HuH-7.5 (cell line): ENCODE results near the gene SNAP29.
"Not testable (repeated sequence)": the region's sequence is repeated elsewhere in the genome, so short reads cannot be mapped to it uniquely, and the experiment has no call there.

Experiments
- DNase-seq: peaks from one replicate; pipeline ENCODE4 v3.0.0; 2011; ENCODE audit warnings: low spot score

Gene SNAP29

DNA sequence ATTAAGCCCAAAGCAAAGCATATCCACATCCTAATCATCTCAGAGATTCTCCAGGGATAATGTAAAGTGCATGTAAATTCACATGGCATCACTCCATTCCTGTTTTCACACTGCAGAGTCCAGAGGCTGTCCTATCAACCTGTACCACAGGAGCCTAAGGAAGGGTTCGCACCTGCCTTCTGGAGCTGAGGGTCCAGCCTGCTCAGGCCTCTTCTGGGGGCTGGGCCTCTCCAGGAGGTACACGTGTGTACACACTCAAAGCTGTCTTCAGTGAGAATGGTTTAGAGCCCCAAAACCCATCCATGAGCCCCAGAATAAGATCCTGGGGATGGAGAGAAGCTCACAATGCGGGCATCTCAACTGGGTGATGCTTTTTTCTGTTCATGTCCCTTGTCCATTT lies 24.1 kb upstream of the SNAP29 start:
- DNase-seq: no peak

DNA sequence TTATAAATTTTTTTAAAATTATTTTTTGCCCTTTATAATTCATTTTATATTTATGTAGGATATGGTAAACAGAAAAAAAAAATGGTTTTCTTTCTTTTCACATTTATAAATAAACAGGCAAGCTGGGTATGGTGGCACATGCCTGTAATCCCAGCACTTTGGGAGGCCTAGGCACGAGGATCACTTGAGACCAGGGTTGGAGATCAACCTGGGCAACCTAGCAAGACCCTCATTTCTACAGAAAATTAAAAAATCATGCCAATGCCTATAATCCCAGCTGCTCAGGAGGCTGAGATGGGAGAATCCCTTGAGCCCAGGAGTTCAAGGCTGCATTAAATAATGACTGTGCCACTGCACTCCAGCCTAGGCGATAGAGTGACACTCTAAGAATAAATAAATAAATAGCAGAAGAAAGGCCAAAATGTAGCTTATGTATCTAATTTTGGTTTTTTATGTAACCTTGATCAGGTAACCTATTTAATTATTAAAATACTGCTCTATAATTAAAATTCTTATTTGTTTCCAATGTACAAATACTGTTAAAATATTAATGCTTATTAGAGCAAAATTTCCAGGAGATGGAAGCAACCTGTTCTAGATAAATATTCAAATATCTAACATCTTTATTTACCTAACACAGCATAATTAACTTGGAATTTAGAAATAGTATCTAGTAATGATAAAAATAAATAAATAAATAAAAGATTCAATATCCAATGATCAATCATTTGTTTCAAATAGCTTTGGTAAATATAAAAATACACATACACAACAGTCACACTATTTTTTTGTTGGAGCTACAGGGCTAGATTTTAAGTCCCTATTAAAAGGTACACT lies 21.6 kb upstream of the SNAP29 start:
- DNase-seq: no peak

DNA sequence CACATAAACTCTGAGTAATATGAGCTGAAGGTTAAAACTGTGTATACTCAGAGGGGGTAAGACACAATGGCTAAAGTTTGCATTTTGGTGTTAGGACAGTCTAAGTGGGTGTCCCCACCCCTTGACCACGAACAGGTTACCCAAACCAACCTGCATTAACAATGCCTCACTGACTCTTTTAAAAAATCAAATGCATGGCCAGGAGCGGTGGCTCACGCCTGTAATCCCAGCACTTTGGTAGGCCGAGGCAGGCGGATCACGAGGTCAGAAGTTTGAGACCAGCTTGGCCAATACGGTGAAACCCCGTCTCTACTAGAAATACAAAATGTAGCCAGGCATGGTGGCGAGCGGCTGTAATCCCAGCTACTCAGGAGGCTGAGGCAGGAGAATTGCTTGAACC lies 19.5 kb upstream of the SNAP29 start:
- not testable (repeated sequence) for DNase-seq

DNA sequence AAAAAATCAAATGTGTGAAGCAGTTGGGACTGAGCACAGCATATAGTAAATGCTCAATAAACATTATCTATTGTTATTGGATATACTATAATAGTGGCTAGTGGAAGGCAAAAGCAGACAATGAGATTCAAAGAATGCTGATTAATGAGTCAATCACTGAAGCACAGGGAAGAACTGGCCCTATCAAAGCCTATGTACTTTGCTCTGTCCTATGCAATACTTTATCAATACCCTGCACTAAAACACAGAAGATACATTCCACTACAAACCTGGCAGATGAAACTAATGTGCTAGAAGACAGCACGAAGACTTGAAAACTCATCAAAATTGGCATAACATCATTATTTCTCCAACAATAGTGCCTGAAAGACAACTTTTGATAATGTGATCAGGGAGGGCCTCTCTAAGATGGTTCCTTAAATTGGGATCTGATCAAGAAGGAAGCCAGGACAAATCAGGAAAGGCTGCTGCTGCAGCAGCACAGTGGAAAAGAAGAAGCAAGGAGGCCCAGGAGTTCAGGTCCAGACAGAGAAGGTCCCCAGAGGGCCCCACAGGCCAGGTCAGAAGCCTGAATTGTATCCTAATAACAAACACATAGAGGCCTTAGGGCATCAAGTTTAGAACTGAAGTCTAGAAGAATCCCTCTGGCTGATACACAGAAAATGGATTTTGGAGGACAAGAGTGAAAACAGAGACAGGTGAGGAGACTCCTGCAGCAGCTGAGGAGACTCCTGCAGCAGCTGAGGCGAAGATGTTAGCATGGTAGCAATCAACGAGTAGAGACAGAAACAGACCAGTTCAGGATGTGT lies 18.8 kb upstream of the SNAP29 start:
- no peak for DNase-seq

DNA sequence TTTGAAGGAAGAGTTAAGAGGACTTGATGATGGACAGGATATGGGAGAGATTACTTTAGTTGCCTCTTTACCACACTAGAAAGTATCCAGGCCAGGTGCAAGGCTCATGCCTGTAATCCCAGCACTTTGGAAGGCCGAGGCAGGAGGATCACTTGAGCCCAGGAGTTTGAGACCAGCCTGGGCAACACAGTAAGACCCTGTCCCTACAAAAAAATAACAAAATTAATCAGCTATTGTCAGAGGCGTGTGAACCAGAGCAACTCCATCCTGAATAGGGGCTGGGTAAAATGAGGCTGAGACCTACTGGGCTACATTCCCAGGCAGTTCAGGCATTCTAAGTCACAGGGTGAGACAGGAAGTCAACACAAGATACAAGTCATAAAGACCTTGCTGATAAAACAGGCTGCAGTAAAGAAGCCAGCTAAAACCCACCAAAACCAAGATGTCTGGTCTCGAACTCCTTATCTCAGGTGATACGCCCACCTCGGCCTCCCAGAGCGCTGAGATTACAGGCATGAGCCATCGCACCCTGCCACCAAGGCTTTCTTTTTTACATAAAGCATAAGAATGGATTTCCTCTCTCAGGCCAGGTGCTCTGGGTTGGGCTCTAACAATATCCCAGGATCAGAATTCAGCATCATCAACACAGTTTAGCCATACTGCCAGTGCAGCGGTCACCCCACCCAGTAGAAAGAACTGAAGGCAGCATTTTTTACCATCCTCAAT lies 18.0 kb upstream of the SNAP29 start:
- no peak for DNase-seq

DNA sequence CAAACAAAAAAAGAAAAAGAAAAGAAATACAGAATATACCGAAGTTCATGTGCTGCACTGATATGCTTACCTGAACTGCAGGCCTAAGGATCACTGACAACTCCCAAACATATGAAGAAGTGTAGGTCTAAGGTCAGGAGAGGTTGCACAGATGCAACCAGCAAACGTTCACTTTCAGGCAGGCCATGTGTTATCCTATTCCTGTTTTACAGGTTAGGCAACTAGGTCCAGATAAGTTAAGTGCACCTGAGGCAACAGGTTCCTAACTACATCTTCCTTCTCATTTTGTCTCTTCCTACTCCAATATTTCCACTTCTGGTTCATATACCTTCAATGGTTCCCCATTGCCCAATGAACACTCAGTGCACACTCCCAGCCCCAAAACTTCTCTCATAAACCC lies 15.3 kb upstream of the SNAP29 start:
- no peak for DNase-seq

DNA sequence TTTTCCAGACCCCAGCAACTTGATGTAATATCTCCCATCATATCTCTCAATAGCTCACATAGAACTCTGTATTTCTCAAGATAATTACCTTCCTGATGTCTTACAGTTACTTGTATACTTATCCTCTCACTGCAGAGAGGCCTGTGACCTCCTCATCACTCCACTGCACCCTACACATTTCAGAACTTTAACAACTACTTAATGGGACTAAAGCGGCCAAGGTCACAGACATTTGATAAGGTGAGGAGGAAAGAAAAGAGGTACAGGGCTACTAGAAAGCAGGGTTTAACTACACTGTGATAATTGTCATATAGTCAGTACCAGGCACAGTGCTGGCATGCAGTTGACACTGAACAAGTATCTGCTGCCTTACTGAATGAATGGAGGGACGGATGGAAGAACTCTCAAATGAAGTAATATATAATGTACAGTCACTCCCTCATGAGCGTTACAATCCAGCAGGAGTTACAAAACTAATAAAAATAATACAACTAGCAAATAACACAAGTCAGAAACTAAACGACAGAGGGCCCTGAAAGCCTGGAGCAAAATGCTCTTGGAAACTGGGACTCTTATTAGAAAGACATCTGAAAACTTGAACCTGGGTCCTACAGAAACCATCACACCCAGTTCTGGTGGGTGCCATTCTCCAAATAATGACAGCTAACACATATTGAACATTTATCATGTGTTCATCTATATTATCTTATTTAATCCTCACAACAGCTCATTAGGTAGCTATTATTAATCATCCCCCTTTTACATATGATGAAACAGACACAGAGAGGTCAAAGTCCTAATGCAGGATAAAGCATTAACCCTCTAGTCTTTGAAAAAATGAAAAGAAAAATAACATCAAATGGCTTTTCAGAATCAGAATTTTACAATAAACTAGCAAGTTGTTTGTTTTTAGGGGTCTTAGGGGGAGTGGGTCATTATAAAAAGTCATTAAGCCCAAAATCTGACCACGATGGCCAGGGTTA lies 14.5 kb upstream of the SNAP29 start:
- DNase-seq: no peak

DNA sequence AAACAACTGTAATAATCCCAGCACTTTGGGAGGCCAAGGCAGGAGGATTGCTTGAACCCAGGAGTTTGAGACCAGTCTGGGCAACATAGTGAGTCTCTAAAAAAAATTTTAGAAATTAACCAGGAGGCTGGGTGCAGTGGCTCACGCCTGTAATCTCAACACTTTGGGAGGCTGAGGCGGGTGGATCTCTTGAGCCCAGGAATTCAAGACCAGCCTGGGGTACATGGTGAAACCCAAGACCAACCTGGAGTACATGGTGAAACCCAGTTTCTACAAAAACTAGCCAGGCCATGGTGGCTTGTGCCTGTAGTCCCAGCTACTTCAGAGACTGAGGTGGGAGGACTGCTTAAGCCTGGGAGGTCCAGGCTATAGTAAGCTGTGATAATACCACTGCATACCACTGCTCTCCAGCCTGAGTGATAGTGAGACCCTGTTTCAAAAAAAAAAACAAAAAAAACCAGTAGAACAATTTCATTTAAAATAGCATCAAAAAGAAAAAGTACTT lies 11.4 kb upstream of the SNAP29 start:
- DNase-seq: no peak

DNA sequence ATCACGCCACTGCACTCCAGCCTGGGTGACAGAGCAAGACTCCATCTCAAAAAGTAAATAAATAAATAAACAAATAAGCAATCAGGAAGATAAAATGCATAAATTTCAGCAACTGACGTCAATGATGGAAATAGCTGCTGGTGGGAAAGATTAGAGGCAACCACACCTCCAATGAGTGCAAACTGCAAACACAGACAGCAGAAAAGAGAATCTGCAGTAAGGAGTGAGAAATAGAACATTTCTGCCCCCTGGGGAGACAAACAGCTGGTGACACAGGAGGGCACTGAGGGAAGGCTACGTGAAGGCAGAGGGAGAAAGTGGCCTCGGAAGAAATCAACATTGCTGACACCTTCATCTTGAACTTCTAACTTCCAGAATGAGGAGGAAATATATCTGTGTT lies 6.7 kb upstream of the SNAP29 start:
- DNase-seq: no peak

DNA sequence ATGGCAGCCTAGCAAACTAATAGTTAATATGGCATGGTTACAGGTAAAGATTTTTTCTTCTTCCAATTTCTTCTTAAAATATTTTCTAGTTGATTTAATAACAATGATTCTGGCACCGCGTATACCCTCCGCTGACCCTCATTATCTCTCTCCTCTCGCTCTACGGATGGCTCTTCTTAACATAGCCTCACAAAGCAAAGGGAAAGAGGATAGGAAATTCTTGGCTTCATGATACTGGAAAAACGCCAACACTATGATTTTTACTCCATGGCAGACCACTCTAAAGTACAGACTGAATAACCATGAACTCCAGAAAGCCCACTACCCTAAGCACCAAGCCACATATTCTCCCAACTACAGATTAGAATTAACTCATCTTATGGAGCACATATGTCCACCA lies 6.3 kb upstream of the SNAP29 start:
- DNase-seq: no peak

DNA sequence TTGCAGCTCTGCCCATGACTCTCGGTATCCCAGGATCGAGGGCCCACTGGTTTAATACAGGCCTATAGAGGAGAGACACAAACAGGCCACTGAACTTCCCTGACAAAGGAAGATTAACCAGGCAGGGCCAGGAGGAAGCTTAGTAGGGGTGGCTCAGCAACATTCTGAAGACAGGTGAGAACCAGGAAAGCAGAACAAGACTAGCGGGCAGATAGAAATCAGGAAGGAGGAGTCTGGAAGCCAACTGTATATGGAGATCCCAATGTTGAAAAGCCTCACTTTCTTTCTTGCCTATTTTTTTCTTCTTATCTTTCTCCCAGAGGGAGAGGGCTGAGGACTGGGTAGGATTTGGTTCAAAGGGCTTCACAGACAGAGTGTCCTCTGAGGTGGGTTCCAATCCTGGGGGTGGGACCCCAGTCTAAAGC lies 5.6 kb upstream of the SNAP29 start:
- DNase-seq: no peak

DNA sequence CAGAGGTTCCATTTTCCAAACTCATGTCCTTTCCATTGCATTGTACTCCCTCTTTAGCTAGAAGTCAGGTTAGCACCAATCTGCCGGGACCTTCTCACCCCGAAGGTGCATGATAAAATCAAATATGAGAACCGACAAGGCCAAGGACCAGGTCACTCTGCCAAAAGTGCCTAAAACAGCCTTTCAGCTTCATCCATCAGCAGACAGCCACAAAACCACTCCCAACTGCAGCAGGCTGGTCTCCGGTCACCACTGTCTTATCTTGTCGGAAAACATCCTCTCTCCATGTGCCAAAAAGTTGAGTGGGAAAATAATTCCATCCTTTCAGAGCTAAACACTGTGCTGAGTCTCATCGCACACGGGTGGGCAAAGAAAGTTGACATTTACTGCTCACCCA lies 1.6 kb upstream of the SNAP29 start:
- no peak for DNase-seq

DNA sequence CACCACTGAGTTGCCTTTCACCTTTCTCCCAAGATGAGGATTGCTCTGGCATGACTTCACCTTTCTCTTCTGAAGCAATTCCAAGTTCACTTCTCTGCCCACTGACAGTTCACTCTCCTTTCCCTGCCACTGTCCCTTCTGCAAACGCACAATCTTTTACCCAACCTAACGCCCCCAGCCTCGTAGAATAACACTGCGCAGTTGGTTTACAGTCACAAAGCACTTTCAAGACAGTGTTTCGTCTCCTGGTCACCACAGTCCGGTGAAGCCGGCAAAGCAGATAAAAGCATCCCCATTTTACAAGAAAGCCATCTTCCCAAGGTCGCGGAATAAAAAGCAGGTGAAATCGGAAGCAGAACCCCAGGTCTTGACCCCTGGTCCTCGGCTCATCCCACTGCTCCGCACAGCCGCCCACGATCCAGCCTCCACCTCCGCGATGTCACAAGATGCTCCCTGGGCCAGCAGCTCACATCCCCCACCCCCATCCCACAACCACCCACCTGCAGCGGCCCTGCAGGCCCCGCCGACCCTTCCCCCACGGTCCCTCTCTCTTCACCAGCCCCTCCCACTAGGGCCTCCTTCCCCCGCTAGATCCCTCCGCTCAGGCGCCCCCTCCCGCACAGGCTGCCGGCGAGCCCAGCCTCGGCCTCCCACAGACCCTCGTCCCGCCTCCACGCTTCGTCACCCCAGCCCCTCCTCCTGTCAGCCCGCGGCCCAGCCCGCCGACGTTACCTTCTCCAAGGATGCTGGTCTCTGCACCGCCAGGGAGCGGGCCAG lies 781 bp upstream of the SNAP29 start:
- DNase-seq: peak; percentile 71

DNA sequence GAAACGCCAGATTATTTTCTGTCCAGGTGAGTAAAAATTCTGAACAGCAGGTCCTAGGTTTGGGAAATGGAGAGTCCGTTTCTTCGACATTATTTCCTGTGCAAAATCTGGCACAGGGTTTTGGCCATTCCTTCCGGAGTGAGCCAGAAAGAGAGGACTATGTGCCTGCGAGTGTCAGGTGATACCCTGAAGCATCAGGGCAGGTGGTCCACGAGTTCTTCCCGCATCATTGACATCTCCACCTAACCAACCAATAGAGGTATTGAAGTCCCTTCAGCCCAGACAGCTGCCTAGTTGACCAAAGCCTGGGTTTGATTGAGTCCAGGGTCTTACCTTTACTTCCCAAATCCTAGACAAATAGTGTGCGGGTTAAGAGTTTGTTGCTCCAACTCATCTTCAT lies 808 bp downstream of the SNAP29 start:
- DNase-seq: no peak

DNA sequence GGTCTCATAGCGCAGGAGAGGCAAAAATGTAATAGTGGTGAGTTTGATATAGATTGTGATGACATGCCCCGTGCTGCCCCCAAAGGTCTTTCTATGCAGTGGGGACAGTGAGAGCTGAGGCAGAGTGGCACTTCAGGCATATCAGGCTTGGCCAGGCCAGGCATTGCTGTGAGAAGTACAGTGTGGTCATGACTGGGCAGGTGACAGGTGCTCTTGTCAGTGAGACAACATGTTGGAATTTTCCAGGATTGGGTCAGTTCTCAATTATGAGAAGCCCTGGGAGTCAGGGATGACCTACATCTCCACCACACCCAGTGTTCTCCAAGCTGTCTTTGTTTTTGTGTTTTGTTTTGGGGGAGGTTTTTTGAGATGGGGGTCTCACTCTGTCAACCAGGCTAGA lies 3.7 kb downstream of the SNAP29 start:
- no peak for DNase-seq

DNA sequence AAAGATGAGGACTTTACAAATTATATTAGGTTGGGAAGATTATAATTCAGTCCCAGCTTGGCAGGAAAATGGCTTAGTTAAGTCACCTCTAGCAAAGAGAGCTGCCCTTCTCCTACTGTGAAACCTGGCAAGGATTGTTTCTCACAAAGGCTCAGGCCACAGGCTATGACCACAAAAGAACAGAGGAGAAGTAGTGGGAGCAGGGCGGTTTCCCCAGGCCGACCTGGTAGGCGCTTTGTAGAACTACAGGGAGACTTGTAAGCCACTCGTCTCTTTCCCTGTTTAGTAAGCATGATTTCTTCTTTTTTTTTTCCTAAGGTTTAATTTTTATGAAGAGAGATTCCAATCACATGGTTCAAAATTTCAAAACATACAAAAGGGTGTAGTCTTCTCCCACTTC lies 4.6 kb downstream of the SNAP29 start:
- DNase-seq: no peak

DNA sequence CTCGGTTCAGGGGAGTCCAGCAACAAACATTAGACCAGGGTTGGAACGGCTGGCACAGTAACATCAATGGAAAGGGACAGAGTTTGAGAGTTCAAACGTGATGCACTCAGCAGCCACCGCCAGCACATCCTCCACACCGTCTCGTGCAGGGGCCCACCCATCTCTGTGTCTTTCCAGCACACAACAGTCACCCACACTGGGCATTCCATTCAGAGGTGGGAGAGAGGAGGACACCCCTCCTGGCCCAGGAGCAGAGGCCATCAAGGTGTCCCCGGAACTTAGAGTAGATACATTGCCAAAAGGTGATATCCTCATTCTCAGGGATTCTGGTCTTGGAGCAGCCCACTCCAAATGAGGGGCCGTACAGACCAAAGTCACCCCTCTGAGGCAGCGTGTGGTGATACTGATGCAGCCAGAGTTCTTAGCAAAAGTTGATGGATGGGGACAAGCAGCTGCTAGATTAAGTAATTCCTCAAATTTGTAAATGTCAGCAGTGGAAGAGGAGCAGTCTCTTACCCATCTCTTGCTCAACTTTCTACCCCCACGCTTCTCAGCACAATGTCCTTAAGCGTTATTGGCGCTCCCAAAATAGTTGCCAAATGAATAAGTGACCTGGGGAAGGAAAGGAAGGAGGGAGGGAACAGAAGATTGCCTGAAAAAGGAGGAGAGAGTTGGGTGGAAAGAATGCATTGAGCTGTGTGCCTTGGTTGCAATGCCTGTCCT lies 5.5 kb downstream of the SNAP29 start:
- no peak for DNase-seq

DNA sequence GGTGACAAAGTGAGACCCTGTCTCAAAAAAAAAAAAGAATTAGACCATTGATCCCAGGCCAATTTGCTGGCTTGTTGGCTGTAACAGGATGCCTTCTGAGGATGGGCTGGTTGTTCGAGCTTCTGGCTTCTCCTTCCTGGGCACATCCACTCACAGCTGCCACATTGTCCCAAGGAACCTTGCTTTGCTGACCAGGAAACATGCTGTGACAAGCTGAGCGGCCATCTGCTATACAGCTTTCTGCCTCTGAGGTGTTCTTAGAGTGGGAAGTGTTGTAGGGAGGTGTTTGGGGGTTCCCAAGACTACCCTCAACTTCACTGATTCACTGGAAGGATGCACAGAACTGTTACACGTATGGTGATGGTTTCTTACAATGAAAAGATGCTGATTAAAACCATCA lies 6.5 kb downstream of the SNAP29 start:
- no peak for DNase-seq

DNA sequence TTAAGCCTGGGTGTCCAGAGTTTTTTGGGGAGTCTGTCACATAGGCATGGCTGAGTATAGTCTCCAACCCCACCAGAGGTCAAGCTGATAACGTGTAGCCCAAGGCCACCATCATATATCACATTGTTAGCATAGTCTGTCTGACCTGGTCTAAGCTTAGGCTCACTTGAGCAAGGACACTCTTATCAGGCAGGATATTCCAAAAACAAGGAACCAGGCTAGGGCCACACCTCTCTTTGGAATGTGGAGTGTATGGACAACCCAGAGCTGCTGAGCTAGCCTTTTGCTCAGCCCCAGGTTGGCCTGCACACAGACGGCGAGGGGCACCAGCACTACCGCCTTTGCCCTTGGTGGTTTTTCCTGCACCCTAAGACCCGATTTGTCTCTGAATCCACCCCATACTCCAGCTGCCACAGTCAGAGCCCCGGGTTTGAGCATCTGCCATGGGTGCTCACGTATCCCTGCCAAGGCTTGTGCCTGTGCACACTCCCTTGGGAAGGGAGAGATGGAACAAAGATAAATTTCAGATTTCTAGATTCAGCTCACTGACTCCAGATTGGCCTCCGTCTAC lies 7.2 kb downstream of the SNAP29 start:
- DNase-seq: peak; percentile 43

DNA sequence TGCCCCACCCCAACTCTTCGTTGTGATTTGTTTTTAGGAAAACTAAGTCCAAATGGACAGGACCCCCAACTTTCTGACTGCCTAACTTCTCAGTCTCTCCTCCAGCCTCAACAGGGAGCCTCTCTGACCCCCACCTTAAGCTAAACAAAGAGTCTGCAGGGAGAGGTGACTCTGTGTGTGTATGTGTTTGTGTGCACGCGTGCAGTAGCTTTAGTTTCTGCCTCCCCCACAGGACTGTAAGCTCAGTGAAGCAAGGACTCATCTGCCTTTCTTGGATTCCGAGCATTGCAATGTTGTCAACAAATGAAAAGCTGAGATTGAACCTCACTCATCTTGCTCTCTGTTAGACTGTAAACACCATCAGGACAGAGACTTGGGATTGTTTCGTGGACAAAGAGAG lies 7.9 kb downstream of the SNAP29 start:
- no peak for DNase-seq
